Stromal cell of bone marrow (primary cell): ENCODE data around the gene CFD.
A peak's percentile ranks its signal among the peaks of the same experiment; 100 is the strongest.
"Not testable (repeated sequence)": the region's sequence is repeated elsewhere in the genome, so short reads cannot be mapped to it uniquely, and the experiment has no call there.

Source experiments
- DNase-seq: peaks from one replicate; pipeline ENCODE4 v3.0.0-alpha.2; 2012; ENCODE audit warnings: low read depth

CFD gene

GRCh38 chr19:825897-826644, 33.4 kb upstream of the CFD start:
- DNase-seq: no peak

- no peak for DNase-seq
Measured at GRCh38 chr19:827314-827709, 32.2 kb upstream of the CFD start.

GRCh38 chr19:827710-828321, 31.6 kb upstream of the CFD start, which contains the start of gene AZU1:
Gene AZU1, plus strand, starts transcription at chr19:827837. Its CDS starts 10 bp downstream, at chr19:827847.
- no peak for DNase-seq

- DNase-seq: no peak
Measured at GRCh38 chr19:829129-829758, 30.2 kb upstream of the CFD start.

- no peak for DNase-seq
Measured at GRCh38 chr19:831407-832369, 27.8 kb upstream of the CFD start.

- DNase-seq: no peak
Measured at GRCh38 chr19:834216-834615, 25.2 kb upstream of the CFD start.

- DNase-seq: no peak
Measured at GRCh38 chr19:835210-835810, 24.2 kb upstream of the CFD start.

GRCh38 chr19:840519-841206, 18.8 kb upstream of the CFD start, which contains the start of gene PRTN3:
Gene PRTN3, plus strand, starts transcription at chr19:840999. Its CDS starts 10 bp downstream, at chr19:841009.
- no peak for DNase-seq

- DNase-seq: not testable (repeated sequence)
Measured at GRCh38 chr19:842802-843179, 16.7 kb upstream of the CFD start.

- DNase-seq: no peak
Measured at GRCh38 chr19:843180-843835, 16.2 kb upstream of the CFD start.

- DNase-seq: no peak
Measured at GRCh38 chr19:843836-844545, 15.5 kb upstream of the CFD start.

GRCh38 chr19:844546-844971, 14.9 kb upstream of the CFD start:
- DNase-seq: no peak

GRCh38 chr19:845707-846521, 13.6 kb upstream of the CFD start:
- DNase-seq: no peak

- DNase-seq: no peak
Measured at GRCh38 chr19:848386-848921, 11.0 kb upstream of the CFD start.

- DNase-seq: not testable (repeated sequence)
Measured at GRCh38 chr19:849195-849594, 10.3 kb upstream of the CFD start.

- peak; percentile 85 for DNase-seq
Measured at GRCh38 chr19:850221-850978, 9.1 kb upstream of the CFD start.

- DNase-seq: no peak
Measured at GRCh38 chr19:850979-851335, 8.5 kb upstream of the CFD start.
